H1 (cell line): Measurements from ENCODE around the gene RGS16. TPM values are rescaled to one million over a fixed set of nuclear protein-coding genes. Genes with fewer than 3 reads are reported as not detected.
"Not testable (repeated sequence)": the region's sequence is repeated elsewhere in the genome, so short reads cannot be mapped to it uniquely, and the experiment has no call there.

Experiments
- CTCF ChIA-PET: fragments of 300-600 bp; sonication (Branson Sonifier 250); formaldehyde crosslinking; loops from one replicate; lab custom pipeline; 2021; ENCODE audit not compliant: partially characterized antibody; lab: Charles Lee
- POLR2A ChIA-PET: fragments of 300-600 bp; sonication (Branson Sonifier 250); formaldehyde crosslinking; loops from one replicate; lab custom pipeline; 2021; ENCODE audit warnings: inconsistent platforms; ENCODE audit not compliant: partially characterized antibody; lab: Charles Lee
- DNase-seq, 2 experiments: peaks; one replicate each; pipeline versions ENCODE4 v3.0.0 to v3.0.0-alpha.2; 2010 to 2022; ENCODE audit warnings: low spot score in 2 of 2, low read depth in 1 of 2, mixed read lengths in 1 of 2
- FAIRE-seq: peaks from 2 replicates; lab custom pipeline; 2011; peaks lifted over from hg19 to GRCh38; lab: Jason Lieb, UNC
- H2AFZ ChIP-seq: 2 replicates; pipeline ENCODE4 v1.8.1; 2012; ENCODE audit warnings: low read length, inconsistent platforms
- H2AK5ac ChIP-seq: 2 replicates; pipeline ENCODE4 v1.6.1; 2013; ENCODE audit warnings: low read depth, low read length
- H2BK120ac ChIP-seq: replicated peaks from 2 replicates; pipeline ENCODE3; 2013; ENCODE audit warnings: low read depth, low read length, inconsistent platforms
- H2BK12ac ChIP-seq: 2 replicates; pipeline ENCODE4 v1.6.1; 2013; ENCODE audit warnings: low read depth, low read length
- H2BK15ac ChIP-seq: 2 replicates; pipeline ENCODE4 v1.6.1; 2013; ENCODE audit warnings: low read length
- H2BK20ac ChIP-seq: 2 replicates; pipeline ENCODE4 v1.6.1; 2013; ENCODE audit warnings: low read length
- H2BK5ac ChIP-seq: 2 replicates; pipeline ENCODE4 v1.6.1; 2013; ENCODE audit warnings: low read depth, low read length
- H3K14ac ChIP-seq: 2 replicates; pipeline ENCODE4 v1.6.1; 2013; ENCODE audit warnings: inconsistent platforms; ENCODE audit not compliant: insufficient read length
- H3K18ac ChIP-seq: 2 replicates; pipeline ENCODE4 v1.6.1; 2013; ENCODE audit warnings: low read length; ENCODE audit errors: extremely low read depth
- H3K23ac ChIP-seq: 2 replicates; pipeline ENCODE4 v1.6.1; 2013; ENCODE audit warnings: inconsistent platforms; ENCODE audit not compliant: insufficient read length
- H3K23me2 ChIP-seq: 2 replicates; pipeline ENCODE4 v1.6.1; 2013; ENCODE audit warnings: low read depth, low read length
- H3K27ac ChIP-seq: 2 replicates; pipeline ENCODE4 v1.6.1; 2011; ENCODE audit warnings: low read depth, low read length, inconsistent platforms
- H3K27me3 ChIP-seq, 4 experiments: replicated peaks in 1 of 4; 1 replicate in 1 of 4; 2 replicates in 3 of 4; pipeline versions ENCODE4 v1.6.1 to v1.8.1; 2011 to 2013; ENCODE audit warnings: low read length in 3 of 4, mild to moderate bottlenecking in 3 of 4, inconsistent platforms in 2 of 4, mixed read lengths in 2 of 4, moderate library complexity in 1 of 4; ENCODE audit not compliant: control insufficient read depth in 3 of 4, insufficient read depth in 3 of 4; ENCODE audit errors: extremely low read depth in 1 of 4
- H3K36me3 ChIP-seq, 4 experiments: 2 replicates each; pipeline versions ENCODE4 v1.6.1 to v1.8.1; 2011 to 2013; ENCODE audit warnings: mild to moderate bottlenecking in 4 of 4, low read length in 3 of 4, moderate library complexity in 2 of 4, control low read depth in 1 of 4, inconsistent platforms in 1 of 4; ENCODE audit not compliant: insufficient read depth in 4 of 4, control insufficient read depth in 2 of 4
- H3K4ac ChIP-seq: replicated peaks from 2 replicates; pipeline ENCODE3; 2013; ENCODE audit warnings: low read length, low read depth, mixed read lengths, inconsistent platforms; ENCODE audit not compliant: insufficient read length
- H3K4me1 ChIP-seq, 4 experiments: replicated peaks in 1 of 4; 1 replicate in 1 of 4; 2 replicates in 3 of 4; pipeline versions ENCODE4 v1.6.1 to v1.8.1; 2011 to 2013; ENCODE audit warnings: low read length in 3 of 4, inconsistent platforms in 2 of 4, mixed read lengths in 1 of 4; ENCODE audit not compliant: insufficient read depth in 4 of 4, control insufficient read depth in 3 of 4
- H3K4me2 ChIP-seq, 2 experiments: 2 replicates each; pipeline versions ENCODE4 v1.6.1 to v1.8.1; 2011 to 2013; ENCODE audit warnings: low read depth in 2 of 2, low read length in 2 of 2, control low read depth in 1 of 2, inconsistent platforms in 1 of 2, mild to moderate bottlenecking in 1 of 2; ENCODE audit not compliant: insufficient read depth in 1 of 2
- H3K4me3 ChIP-seq, 4 experiments: fragments of 200-600, 300-600 bp in 1 of 4; sonication (generic), shearing (Covaris generic), sonication (Bioruptor Twin) in 1 of 4; 2 replicates each; pipeline versions ENCODE4 v1.5.1 to v1.8.1; 2011 to 2016; ENCODE audit warnings: low read length in 4 of 4, low read depth in 3 of 4, control low read depth in 2 of 4, inconsistent platforms in 2 of 4, mild to moderate bottlenecking in 2 of 4, mixed read lengths in 1 of 4, moderate library complexity in 1 of 4; ENCODE audit not compliant: insufficient read depth in 2 of 4; ENCODE audit errors: extremely low read depth in 1 of 4
- H3K56ac ChIP-seq: replicated peaks from 2 replicates; pipeline ENCODE3; 2013; ENCODE audit warnings: low read depth, mild to moderate bottlenecking, mixed read lengths, low read length, inconsistent platforms; ENCODE audit not compliant: insufficient read length
- H3K79me1 ChIP-seq: 2 replicates; pipeline ENCODE4 v1.6.1; 2013; ENCODE audit warnings: low read depth, low read length, control low read depth
- H3K79me2 ChIP-seq, 2 experiments: 2 replicates each; pipeline versions ENCODE4 v1.6.1 to v1.8.1; 2012 to 2013; ENCODE audit warnings: low read length in 2 of 2, mild to moderate bottlenecking in 2 of 2, inconsistent platforms in 1 of 2; ENCODE audit not compliant: insufficient read depth in 2 of 2, control insufficient read depth in 1 of 2
- H3K9ac ChIP-seq, 4 experiments: replicated peaks in 1 of 4; 1 replicate in 1 of 4; 2 replicates in 3 of 4; pipeline versions ENCODE4 v1.6.1 to v1.8.1; 2011 to 2013; ENCODE audit warnings: low read depth in 3 of 4, low read length in 3 of 4, control low read depth in 2 of 4, mild to moderate bottlenecking in 2 of 4, moderate library complexity in 2 of 4, inconsistent platforms in 1 of 4; ENCODE audit errors: extremely low read depth in 1 of 4
- H3K9me3 ChIP-seq, 2 experiments: 2 replicates each; pipeline versions ENCODE4 v1.6.1 to v1.8.1; 2012 to 2013; ENCODE audit warnings: mild to moderate bottlenecking in 2 of 2, moderate library complexity in 2 of 2, control low read depth in 1 of 2, inconsistent platforms in 1 of 2, low read depth in 1 of 2, low read length in 1 of 2, mixed read lengths in 1 of 2; ENCODE audit not compliant: insufficient read depth in 2 of 2
- H4K20me1 ChIP-seq, 2 experiments: replicated peaks in 1 of 2; 2 replicates each; pipeline versions ENCODE3 to v1.8.1; 2011 to 2013; ENCODE audit warnings: inconsistent platforms in 2 of 2, low read length in 2 of 2, mild to moderate bottlenecking in 1 of 2; ENCODE audit not compliant: insufficient read depth in 2 of 2, control insufficient read depth in 1 of 2
- H4K5ac ChIP-seq: 2 replicates; pipeline ENCODE4 v1.6.1; 2013; ENCODE audit warnings: low read length, low read depth, mixed read lengths, inconsistent platforms; ENCODE audit not compliant: insufficient read length
- H4K8ac ChIP-seq: 2 replicates; pipeline ENCODE4 v1.8.0; 2013; ENCODE audit warnings: mild to moderate bottlenecking, moderate library complexity, low read length, inconsistent platforms; ENCODE audit not compliant: insufficient read depth; ENCODE audit errors: extremely low read depth
- H4K91ac ChIP-seq: replicated peaks from 2 replicates; pipeline ENCODE3; 2013; ENCODE audit warnings: low read length, mixed read lengths, inconsistent platforms; ENCODE audit not compliant: insufficient read length
- WGBS, 2 experiments: shearing (Covaris generic) in 1 of 2; methylation state at CpG; one replicate each; pipeline versions ENCODE4 v1.1.6 to v1.1.7; 2013 to 2015; ENCODE audit warnings: low lambda C conversion rate in 2 of 2, mixed read lengths in 2 of 2, inconsistent platforms in 1 of 2, low coverage in 1 of 2, missing lambda C conversion rate in 1 of 2; ENCODE audit not compliant: insufficient replicate concordance in 2 of 2, insufficient coverage in 1 of 2, insufficient read length in 1 of 2; ENCODE audit errors: extremely low coverage in 1 of 2, missing lambda C conversion rate in 1 of 2; 5-methylcytosine and 5-hydroxymethylcytosine counted together
- polyA plus RNA-seq, 7 experiments: library from polyadenylated mRNA; depleted of rRNA in 3 of 7; stranded (reverse) in 5 of 7; unstranded in 2 of 7; fragments of >200 nt in 5 of 7; fragments of 200-250 nt in 2 of 7; gene quantifications; 1 replicate in 5 of 7; 2 replicates in 1 of 7; 4 replicates in 1 of 7; pipeline versions ENCODE4 v1.2.1 to v1.2.3, GENCODE V29; 2011 to 2013; ENCODE audit warnings: missing spikeins in 2 of 7, mixed read lengths in 2 of 7
- total RNA-seq: library from RNA; stranded (reverse); fragmentation: NEBNext Ultra II Directional; extraction: Animal tissue kit (Norgen Biotek cat#: 25700); gene quantifications from 2 replicates; pipeline ENCODE4 v1.2.1, GENCODE V29; 2021

Gene RGS16
- total and polyA plus RNA-seq, 2 of the 8 experiments (the other 6 are each of a cell fraction or from before 2014, with no cell fraction given), result 5.7 to 9.8 TPM

DNA sequence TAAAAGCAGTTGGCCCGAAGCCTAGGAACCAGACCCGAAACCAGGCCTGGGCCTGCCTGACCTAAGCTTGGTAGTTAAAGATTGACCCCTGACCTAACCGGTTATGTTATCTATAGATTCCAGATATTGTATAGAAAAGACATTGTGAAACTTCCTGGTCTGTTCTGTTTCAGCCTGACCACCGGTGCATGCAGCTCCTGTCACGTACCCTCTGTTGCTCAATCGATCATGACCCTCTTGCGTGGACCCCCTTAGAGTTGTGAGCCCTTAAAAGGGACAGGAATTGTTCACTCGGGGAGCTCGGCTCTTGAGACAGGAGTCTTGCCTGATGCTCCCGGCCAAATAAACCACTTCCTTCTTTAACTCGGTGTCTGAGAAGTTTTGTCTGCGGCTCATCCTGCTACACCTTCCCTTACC, 28.3 kb upstream of the RGS16 start:
- H3K18ac ChIP-seq, H2BK120ac ChIP-seq, H3K27me3 ChIP-seq, H3K79me2 ChIP-seq, H3K4ac ChIP-seq, H4K5ac ChIP-seq, H3K23ac ChIP-seq, H3K27ac ChIP-seq, H2AFZ ChIP-seq, DNase-seq, H2BK12ac ChIP-seq, H3K36me3 ChIP-seq, H3K79me1 ChIP-seq, H3K56ac ChIP-seq, H3K9me3 ChIP-seq, H4K20me1 ChIP-seq, H3K4me2 ChIP-seq, H3K4me3 ChIP-seq, H4K8ac ChIP-seq, H3K23me2 ChIP-seq, H2BK15ac ChIP-seq, H3K9ac ChIP-seq, H3K14ac ChIP-seq, H4K91ac ChIP-seq, H2BK5ac ChIP-seq, FAIRE-seq, H2BK20ac ChIP-seq, H2AK5ac ChIP-seq: not testable (repeated sequence)
- 90% methylated on average over 12 of the region's 12 CpGs; no CpG with 5 or more reads in 1 of the 2 experiments for WGBS, 2 experiments
- ChIA-PET CTCF (interaction anchor here (0.8 kb wide), 1 partner anchor 154 kb away, joined by 3 read pairs; no protein-coding TSS in a partner anchor), POLR2A (interaction anchor here (15.8 kb wide), 1 partner anchor 17 kb away, joined by 107 read pairs; no protein-coding TSS in a partner anchor)
- peaks cover 6 to 19% (median 12%) of the 10 kb centered on the region in 4 experiments; a peak in 6 of 7 replicates for H3K4me1 ChIP-seq
